HCT116 (cell line): ENCODE results near the gene TBC1D16. TPM values are rescaled to one million over a fixed set of nuclear protein-coding genes. Genes with fewer than 3 reads are reported as not detected.

Experiments
- ATAC-seq: fragments of 200-7000 bp; cut with Tn5 transposase; 2 replicates; pipeline ENCODE4 v1.9.1; 2020; ENCODE audit warnings: mild to moderate bottlenecking, moderate library complexity
- BruUV-seq: library from RNA; stranded (reverse); fragments of 400-500 nt; replicated peaks from 2 replicates; lab custom pipeline; 2021; lab: Mats Ljungman, UMichigan
- CTCF ChIA-PET: fragments of 300-600 bp; sonication (Branson Sonifier 250); formaldehyde crosslinking; loops from one replicate; lab custom pipeline; 2021; ENCODE audit warnings: antibody characterized with exemption; lab: Charles Lee
- POLR2A ChIA-PET: fragments of 300-600, 350-600 bp; sonication (Branson Sonifier 250); formaldehyde crosslinking; loops from one replicate; lab custom pipeline; 2021; ENCODE audit warnings: antibody characterized with exemption; lab: Charles Lee
- RAD21 ChIA-PET, 2 experiments: fragments of 300-600 bp; sonication (Branson Sonifier 250); formaldehyde crosslinking; loops; one replicate each; lab custom pipeline; 2023; ENCODE audit warnings: low total read pairs in 2 of 2; ENCODE audit not compliant: uncharacterized antibody in 2 of 2, unreplicated experiment in 2 of 2, low non-redundant PET in 1 of 2; lab: Charles Lee
- DNase-seq: peaks from one replicate; pipeline ENCODE4 v3.0.0-alpha.2; 2010; ENCODE audit warnings: low read depth, low spot score
- H2AFZ ChIP-seq: fragments of 200-600 bp; shearing (Covaris generic), sonication (generic); 2 replicates; pipeline ENCODE4 v1.6.1; 2017; ENCODE audit warnings: low read depth, mixed run types, mixed read lengths, antibody characterized with exemption, low read length; ENCODE audit not compliant: poor library complexity, severe bottlenecking
- H3K27ac ChIP-seq: 2 replicates; pipeline ENCODE4 v1.5.1; 2012; ENCODE audit warnings: low read depth, low read length
- H3K27me3 ChIP-seq: fragments of 200-600 bp; sonication (generic); 2 replicates; pipeline ENCODE4 v1.6.1; 2016; ENCODE audit warnings: mixed run types, low read length, mixed read lengths; ENCODE audit not compliant: insufficient read depth
- H3K36me3 ChIP-seq, 2 experiments: fragments of 200-500 bp in 1 of 2; fragments of 200-600 bp in 1 of 2; sonication (Bioruptor generic) in 1 of 2; sonication (generic) in 1 of 2; 2 replicates each; pipeline versions ENCODE4 v1.5.1 to v1.6.1; 2014 to 2016; ENCODE audit warnings: low read length in 2 of 2, inconsistent platforms in 1 of 2, mixed read lengths in 1 of 2, mixed run types in 1 of 2; ENCODE audit not compliant: insufficient read depth in 2 of 2, control insufficient read depth in 1 of 2
- H3K4me1 ChIP-seq, 2 experiments: fragments of 200-600 bp in 1 of 2; sonication (generic) in 1 of 2; 2 replicates each; pipeline versions ENCODE4 v1.5.1 to v1.6.1; 2012 to 2017; ENCODE audit warnings: low read length in 2 of 2, inconsistent platforms in 1 of 2, mild to moderate bottlenecking in 1 of 2, mixed read lengths in 1 of 2, mixed run types in 1 of 2, moderate library complexity in 1 of 2; ENCODE audit not compliant: insufficient read depth in 2 of 2, control insufficient read depth in 1 of 2
- H3K4me2 ChIP-seq: fragments of 200-600 bp; sonication (generic); 2 replicates; pipeline ENCODE4 v1.6.1; 2017; ENCODE audit warnings: mixed run types, low read length, mixed read lengths
- H3K4me3 ChIP-seq, 2 experiments: fragments of 200-600 bp in 1 of 2; sonication (generic) in 1 of 2; replicated peaks in 1 of 2; 2 replicates each; pipeline ENCODE4 v1.5.1; 2011 to 2016; ENCODE audit warnings: low read length in 2 of 2, control low read depth in 1 of 2, low read depth in 1 of 2, mild to moderate bottlenecking in 1 of 2, mixed read lengths in 1 of 2, mixed run types in 1 of 2
- H3K79me2 ChIP-seq: fragments of 200-600 bp; sonication (generic); 2 replicates; pipeline ENCODE4 v1.6.1; 2017; ENCODE audit warnings: mild to moderate bottlenecking, mixed run types, low read length, moderate library complexity, mixed read lengths; ENCODE audit not compliant: insufficient read depth
- H3K9ac ChIP-seq: fragments of 200-600 bp; sonication (generic); 2 replicates; pipeline ENCODE4 v1.6.1; 2016; ENCODE audit warnings: low read length, mixed read lengths
- H3K9me2 ChIP-seq: fragments of 200-600 bp; sonication (generic), shearing (Covaris generic); 2 replicates; pipeline ENCODE4 v1.6.1; 2017; ENCODE audit warnings: mixed run types, mild to moderate bottlenecking, moderate library complexity; ENCODE audit not compliant: insufficient read depth
- H3K9me3 ChIP-seq, 2 experiments: fragments of 200-500 bp in 1 of 2; fragments of 200-600 bp in 1 of 2; sonication (Bioruptor generic) in 1 of 2; sonication (generic) in 1 of 2; 2 replicates each; pipeline ENCODE4 v1.6.1; 2014 to 2017; ENCODE audit warnings: low read length in 2 of 2, mixed read lengths in 2 of 2, inconsistent platforms in 1 of 2, low read depth in 1 of 2, mild to moderate bottlenecking in 1 of 2, mixed run types in 1 of 2, moderate library complexity in 1 of 2; ENCODE audit not compliant: control insufficient read depth in 1 of 2, insufficient read depth in 1 of 2
- H4K20me1 ChIP-seq: fragments of 200-600 bp; sonication (generic), shearing (Covaris generic); 2 replicates; pipeline ENCODE4 v1.6.1; 2017; ENCODE audit warnings: mixed run types, mild to moderate bottlenecking, moderate library complexity; ENCODE audit not compliant: insufficient read depth
- ATF3 ChIP-seq: IDR thresholded peaks from 2 replicates; pipeline ENCODE4 v1.6.1; 2012
- CBX3 ChIP-seq: IDR thresholded peaks from 2 replicates; pipeline ENCODE4 v1.6.1; 2012; ENCODE audit warnings: low read depth
- CTCF ChIP-seq, 3 experiments: fragments of 200-600 bp in 1 of 3; sonication (generic) in 1 of 3; IDR thresholded peaks in 2 of 3; conservative IDR thresholded peaks in 1 of 3; 2 replicates each; pipeline ENCODE4 v1.5.1; 2012 to 2017; ENCODE audit warnings: low read depth in 2 of 3, low read length in 2 of 3, antibody characterized with exemption in 1 of 3, borderline replicate concordance in 1 of 3, control low read depth in 1 of 3, mild to moderate bottlenecking in 1 of 3, mixed read lengths in 1 of 3, mixed run types in 1 of 3, moderate library complexity in 1 of 3; ENCODE audit not compliant: insufficient read depth in 1 of 3
- EGR1 ChIP-seq: IDR thresholded peaks from 2 replicates; pipeline ENCODE4 v1.6.1; 2012; ENCODE audit warnings: low read depth
- POLR2AphosphoS5 ChIP-seq: IDR thresholded peaks from 2 replicates; pipeline ENCODE4 v1.6.1; 2011; ENCODE audit warnings: mild to moderate bottlenecking, low read depth, low read length, moderate library complexity
- REST ChIP-seq: IDR thresholded peaks from 2 replicates; pipeline ENCODE4 v1.6.1; 2012; ENCODE audit warnings: low read depth
- SRF ChIP-seq: IDR thresholded peaks from 2 replicates; pipeline ENCODE4 v1.6.1; 2012; ENCODE audit warnings: low read depth
- TCF7L2 ChIP-seq: IDR thresholded peaks from 2 replicates; pipeline ENCODE4 v1.7.0; 2011; ENCODE audit warnings: borderline replicate concordance, inconsistent platforms; ENCODE audit not compliant: insufficient read depth, insufficient read length; ENCODE audit errors: extremely low read depth
- YY1 ChIP-seq: IDR thresholded peaks from 2 replicates; pipeline ENCODE4 v1.6.1; 2011; ENCODE audit warnings: low read length, low read depth, moderate library complexity, mild to moderate bottlenecking; ENCODE audit not compliant: insufficient replicate concordance; ENCODE audit errors: extremely low read depth
- ZNF274 ChIP-seq: fragments of 200-500 bp; sonication (Bioruptor generic); IDR thresholded peaks from 2 replicates; pipeline ENCODE4 v1.6.1; 2014; ENCODE audit warnings: mild to moderate bottlenecking, low read depth, low read length, inconsistent platforms
- intact Hi-C: fragments of 100-400 bp; cut with micrococcal nuclease; formaldehyde crosslinking; loops from 2 replicates; pipeline ENCODE4 v1.10.0; 2022
- total RNA-seq: library from RNA; stranded (reverse); gene quantifications from one replicate; pipeline ENCODE4 v1.2.1, GENCODE V29; 2021; ENCODE audit not compliant: unreplicated experiment

The TBC1D16 gene
- total RNA-seq, 1 experiment from 2014 or later = 31.1 TPM

GRCh38 chr17:79944251-79944812 lies 91.3 kb downstream of the TBC1D16 start:
- no peaks in the 10 kb centered on the region for H3K9me2 ChIP-seq
- H3K36me3 ChIP-seq = peaks cover 0 to 3% of the 10 kb centered on the region in 2 experiments; a peak in 1 of 4 replicates
- DNase-seq = no peak
- TF ChIP-seq ATF3 (no peak), ZNF274 (no peak), TCF7L2 (no peak), EGR1 (no peak), YY1 (no peak), REST (no peak), CBX3 (no peak), CTCF (IDR thresholded peaks at IDR 0.05 in 2 of 3, conservative IDR thresholded peaks at IDR 0.05 in 1 of 3; ENCODE audit: borderline replicate concordance in 1 of 3, insufficient read depth in 1 of 3, low read depth in 2 of 3, low read length in 2 of 3) (no peak), POLR2AphosphoS5 (no peak), SRF (no peak)
- no peak overlapping the region for H2AFZ ChIP-seq
- H3K79me2 ChIP-seq = no peaks in the 10 kb centered on the region
- H3K4me1 ChIP-seq = peaks cover 0 to 5% of the 10 kb centered on the region in 2 experiments; a peak in 1 of 4 replicates
- H4K20me1 ChIP-seq = no peaks in the 10 kb centered on the region
- BruUV-seq = no TSS peak
- no peak overlapping the region for H3K4me2 ChIP-seq
- no peaks in the 10 kb centered on the region for H3K27me3 ChIP-seq
- ATAC-seq = no peak
- intact Hi-C loops = no loop called here
- no peaks in the 10 kb centered on the region for H3K9me3 ChIP-seq
- no peak overlapping the region for H3K27ac ChIP-seq
- ChIA-PET RAD21 (no interaction called here), CTCF (no interaction called here), POLR2A (no interaction called here)
- H3K9ac ChIP-seq = no peak overlapping the region
- H3K4me3 ChIP-seq = no peak overlapping the region
